Natural killer cell (primary cell): ENCODE measurements around the gene RAPGEF5. TPM values are rescaled to one million over a fixed set of nuclear protein-coding genes. Genes with fewer than 3 reads are reported as not detected.

Experiments
- ATAC-seq, 3 donors: fragments of 150-1000 bp in 2 of 3; fragments of 200-7000 bp in 1 of 3; cut with Tn5 transposase; 1 replicate in 1 of 3; 2 replicates in 2 of 3; pipeline ENCODE4 v1.10.0; 2021; ENCODE audit warnings: mild to moderate bottlenecking in 2 of 3, moderate library complexity in 2 of 3
- DNase-seq, 2 donors: peaks; one replicate each; pipeline versions ENCODE4 v3.0.0 to v3.0.0-alpha.2; 2013 to 2021; ENCODE audit warnings: mixed read lengths in 1 of 2
- H3K27ac ChIP-seq: one replicate; pipeline ENCODE4 v1.5.1; 2013; ENCODE audit warnings: mild to moderate bottlenecking, low read length
- H3K27me3 ChIP-seq: one replicate; pipeline ENCODE4 v1.6.1; 2013; ENCODE audit warnings: low read length; ENCODE audit not compliant: control insufficient read depth, insufficient read depth
- H3K36me3 ChIP-seq: one replicate; pipeline ENCODE4 v1.6.1; 2013; ENCODE audit warnings: low read length; ENCODE audit not compliant: control insufficient read depth, insufficient read depth
- H3K4me1 ChIP-seq: one replicate; pipeline ENCODE4 v1.6.1; 2013; ENCODE audit warnings: low read length; ENCODE audit not compliant: control insufficient read depth, insufficient read depth
- H3K4me3 ChIP-seq: one replicate; pipeline ENCODE4 v1.5.1; 2013; ENCODE audit warnings: low read length
- H3K9me3 ChIP-seq: one replicate; pipeline ENCODE4 v1.6.1; 2013; ENCODE audit warnings: low read length; ENCODE audit not compliant: control insufficient read depth, insufficient read depth
- H3K27ac Mint-ChIP-seq, 2 donors: one replicate each; pipeline ENCODE4 v1.8.0; 2022; ENCODE audit warnings: mild to moderate bottlenecking in 2 of 2, mixed read lengths in 2 of 2, moderate library complexity in 1 of 2
- H3K27me3 Mint-ChIP-seq, 2 donors: one replicate each; pipeline ENCODE4 v1.8.0; 2022; ENCODE audit warnings: low read depth in 2 of 2, mixed read lengths in 2 of 2
- H3K36me3 Mint-ChIP-seq: one replicate; pipeline ENCODE4 v1.8.0; 2022; ENCODE audit warnings: mixed read lengths
- H3K4me1 Mint-ChIP-seq, 2 donors: one replicate each; pipeline ENCODE4 v1.8.0; 2022; ENCODE audit warnings: mixed read lengths in 2 of 2
- H3K4me3 Mint-ChIP-seq: one replicate; pipeline ENCODE4 v1.8.0; 2022; ENCODE audit warnings: mild to moderate bottlenecking, moderate library complexity, mixed read lengths
- H3K9me3 Mint-ChIP-seq, 2 donors: one replicate each; pipeline ENCODE4 v1.8.0; 2022; ENCODE audit warnings: mixed read lengths in 2 of 2
- CTCF ChIP-seq: fragments of 200-600 bp; IDR thresholded peaks from one replicate; pipeline ENCODE4 v1.8.0; 2022; ENCODE audit warnings: antibody characterized with exemption
- WGBS: methylation state at CpG from one replicate; pipeline ENCODE4 v1.1.7; 2013; ENCODE audit warnings: missing lambda C conversion rate; ENCODE audit not compliant: insufficient coverage; 5-methylcytosine and 5-hydroxymethylcytosine counted together
- intact Hi-C: fragments of 100-400 bp; cut with micrococcal nuclease; formaldehyde crosslinking; loops from one replicate; pipeline ENCODE4 v1.14.2; 2022
- total RNA-seq, 4 donors: library from RNA; stranded (reverse); fragments of 120-200 nt in 1 of 4; gene quantifications; one replicate each; pipeline versions ENCODE4 v1.2.3 to v1.2.4, GENCODE V29; 2013 to 2022

The RAPGEF5 gene
- total RNA-seq, 3 donors from 2014 or later (not counting 1 experiment from before 2014, with no cell fraction given), result 0.26 to 0.33 TPM; not detected in 1

- no peak overlapping the region for H3K4me3 Mint-ChIP-seq
- Histone ChIP-seq H3K27ac (no peak overlapping the region), H3K36me3 (no peaks in the 10 kb centered on the region), H3K4me1 (no peaks in the 10 kb centered on the region), H3K9me3 (no peaks in the 10 kb centered on the region), H3K27me3 (no peaks in the 10 kb centered on the region), H3K4me3 (no peak overlapping the region)
- WGBS, result 95% methylated on average over 7 of the region's 7 CpGs
- TF ChIP-seq CTCF, result no peak
- no peaks in the 10 kb centered on the region for H3K4me1 Mint-ChIP-seq
- H3K27ac Mint-ChIP-seq, result no peak overlapping the region
- no peak for DNase-seq
- peaks cover 0 to 8% of the 10 kb centered on the region in 2 donors for H3K27me3 Mint-ChIP-seq
- H3K36me3 Mint-ChIP-seq, result no peaks in the 10 kb centered on the region
- intact Hi-C loops, result no loop called here
- no peaks in the 10 kb centered on the region for H3K9me3 Mint-ChIP-seq
- ATAC-seq, result no peak
Measured at GRCh38 chr7:22378199-22378980, 21.4 kb upstream of the RAPGEF5 start.

- 85% methylated on average over 2 of the region's 2 CpGs for WGBS
- Histone ChIP-seq H3K36me3 (no peaks in the 10 kb centered on the region), H3K27ac (no peak overlapping the region), H3K27me3 (no peaks in the 10 kb centered on the region), H3K4me1 (no peaks in the 10 kb centered on the region), H3K4me3 (no peak overlapping the region), H3K9me3 (no peaks in the 10 kb centered on the region)
- H3K4me1 Mint-ChIP-seq, result no peaks in the 10 kb centered on the region
- ATAC-seq (no peak), DNase-seq (no peak)
- no peaks in the 10 kb centered on the region for H3K36me3 Mint-ChIP-seq
- peaks cover 0 to 8% of the 10 kb centered on the region in 2 donors for H3K27me3 Mint-ChIP-seq
- no peak overlapping the region for H3K4me3 Mint-ChIP-seq
- H3K9me3 Mint-ChIP-seq, result no peaks in the 10 kb centered on the region
- TF ChIP-seq CTCF, result no peak
- intact Hi-C loops, result no loop called here
- H3K27ac Mint-ChIP-seq, result no peak overlapping the region
Measured at GRCh38 chr7:22377703-22378102, 20.7 kb upstream of the RAPGEF5 start.

- WGBS, result 100% methylated on average over 2 of the region's 2 CpGs
- intact Hi-C loops, result no loop called here
- Mint-ChIP-seq H3K4me1 (no peaks in the 10 kb centered on the region), H3K27me3 (peaks cover 0 to 9% of the 10 kb centered on the region in 2 donors), H3K4me3 (no peak overlapping the region), H3K27ac (no peak overlapping the region), H3K9me3 (no peaks in the 10 kb centered on the region), H3K36me3 (no peaks in the 10 kb centered on the region)
- TF ChIP-seq CTCF, result no peak
- Histone ChIP-seq H3K27me3 (no peaks in the 10 kb centered on the region), H3K4me1 (no peaks in the 10 kb centered on the region), H3K4me3 (no peak overlapping the region), H3K27ac (no peak overlapping the region), H3K9me3 (no peaks in the 10 kb centered on the region), H3K36me3 (no peaks in the 10 kb centered on the region)
- ATAC-seq (no peak), DNase-seq (no peak)
Measured at GRCh38 chr7:22375359-22376048, 18.6 kb upstream of the RAPGEF5 start.
